IMR-90 (cell line): ENCODE results near the gene EFCAB9. TPM values are rescaled to one million over a fixed set of nuclear protein-coding genes. Genes with fewer than 3 reads are reported as not detected.

Experiments
- ATAC-seq: fragments of 200-7000 bp; cut with Tn5 transposase; 2 replicates; pipeline ENCODE4 v1.9.1; 2020; ENCODE audit warnings: low read depth, mild to moderate bottlenecking, moderate library complexity
- BruUV-seq: library from RNA; stranded (reverse); fragments of 400-500 nt; replicated peaks from 2 replicates; lab custom pipeline; 2021; lab: Mats Ljungman, UMichigan
- CTCF ChIA-PET: fragments of 300-600 bp; formaldehyde crosslinking; extraction: SDS; loops from one replicate; lab custom pipeline; 2021; ENCODE audit warnings: antibody characterized with exemption; lab: Yijun Ruan, JAX
- POLR2A ChIA-PET: fragments of 300-600 bp; sonication (Branson Sonifier 250); formaldehyde crosslinking; loops from one replicate; lab custom pipeline; 2022; ENCODE audit warnings: antibody characterized with exemption; ENCODE audit not compliant: unreplicated experiment; lab: Charles Lee
- DNase-seq: peaks from one replicate; pipeline ENCODE4 v3.0.0; 2013
- H2AFZ ChIP-seq: replicated peaks from 2 replicates; pipeline ENCODE3; 2013; ENCODE audit warnings: low read length, mild to moderate bottlenecking; ENCODE audit not compliant: poor library complexity
- H2AK5ac ChIP-seq: 2 replicates; pipeline ENCODE4 v1.6.1; 2013; ENCODE audit warnings: low read depth, low read length, inconsistent platforms
- H2AK9ac ChIP-seq: replicated peaks from 2 replicates; pipeline ENCODE3; 2013; ENCODE audit warnings: mild to moderate bottlenecking, low read depth, low read length, moderate library complexity; ENCODE audit not compliant: poor library complexity
- H2BK120ac ChIP-seq: 2 replicates; pipeline ENCODE4 v1.6.1; 2013; ENCODE audit warnings: low read depth, low read length, inconsistent platforms
- H2BK15ac ChIP-seq: 3 replicates; pipeline ENCODE4 v1.6.1; 2013; ENCODE audit warnings: low read depth, low read length, inconsistent platforms
- H2BK20ac ChIP-seq: 2 replicates; pipeline ENCODE4 v1.6.1; 2013; ENCODE audit warnings: low read depth, mild to moderate bottlenecking, inconsistent platforms, low read length, moderate library complexity
- H2BK5ac ChIP-seq: 2 replicates; pipeline ENCODE4 v1.6.1; 2013; ENCODE audit warnings: mild to moderate bottlenecking, low read depth, low read length, inconsistent platforms; ENCODE audit not compliant: poor library complexity, severe bottlenecking
- H3K14ac ChIP-seq: replicated peaks from 2 replicates; pipeline ENCODE4 v1.6.1; 2013; ENCODE audit warnings: low read depth, low read length, inconsistent platforms
- H3K18ac ChIP-seq: 2 replicates; pipeline ENCODE4 v1.6.1; 2013; ENCODE audit warnings: low read depth, low read length, control low read depth
- H3K23ac ChIP-seq: 2 replicates; pipeline ENCODE4 v1.6.1; 2013; ENCODE audit warnings: low read depth, low read length, inconsistent platforms
- H3K27ac ChIP-seq: 2 replicates; pipeline ENCODE4 v1.5.1; 2013; ENCODE audit warnings: mild to moderate bottlenecking, control low read depth, low read length; ENCODE audit not compliant: insufficient read depth
- H3K27me3 ChIP-seq: 2 replicates; pipeline ENCODE4 v1.6.1; 2013; ENCODE audit warnings: low read length; ENCODE audit not compliant: control insufficient read depth, insufficient read depth
- H3K36me3 ChIP-seq: 2 replicates; pipeline ENCODE4 v1.6.1; 2013; ENCODE audit warnings: low read length, mixed read lengths; ENCODE audit not compliant: control insufficient read depth, insufficient read depth
- H3K4ac ChIP-seq: 2 replicates; pipeline ENCODE4 v1.6.1; 2013; ENCODE audit warnings: low read depth, low read length, inconsistent platforms
- H3K4me1 ChIP-seq: 2 replicates; pipeline ENCODE4 v1.6.1; 2013; ENCODE audit warnings: low read length, mixed read lengths; ENCODE audit not compliant: control insufficient read depth, insufficient read depth
- H3K4me2 ChIP-seq: 2 replicates; pipeline ENCODE4 v1.6.1; 2013; ENCODE audit warnings: low read depth, mild to moderate bottlenecking, control low read depth, low read length, moderate library complexity
- H3K4me3 ChIP-seq: 2 replicates; pipeline ENCODE4 v1.5.1; 2013; ENCODE audit warnings: low read depth, mild to moderate bottlenecking, control low read depth, low read length, moderate library complexity; ENCODE audit not compliant: insufficient read depth
- H3K56ac ChIP-seq: 2 replicates; pipeline ENCODE4 v1.6.1; 2013; ENCODE audit warnings: low read length, inconsistent platforms; ENCODE audit not compliant: insufficient read depth; ENCODE audit errors: extremely low read depth
- H3K79me1 ChIP-seq, 2 experiments: 2 replicates each; pipeline ENCODE4 v1.6.1; 2013; ENCODE audit warnings: low read length in 2 of 2, inconsistent platforms in 1 of 2, low read depth in 1 of 2
- H3K9ac ChIP-seq: 2 replicates; pipeline ENCODE4 v1.6.1; 2013; ENCODE audit warnings: low read depth, low read length, control low read depth
- H3K9me1 ChIP-seq: 2 replicates; pipeline ENCODE4 v1.6.1; 2013; ENCODE audit warnings: low read length, inconsistent platforms; ENCODE audit not compliant: insufficient read depth
- H3K9me3 ChIP-seq: 2 replicates; pipeline ENCODE4 v1.6.1; 2013; ENCODE audit warnings: low read length; ENCODE audit not compliant: control insufficient read depth, insufficient read depth
- H4K20me1 ChIP-seq: 2 replicates; pipeline ENCODE4 v1.6.1; 2013; ENCODE audit warnings: low read length, inconsistent platforms; ENCODE audit not compliant: insufficient read depth
- H4K5ac ChIP-seq: 2 replicates; pipeline ENCODE4 v1.6.1; 2013; ENCODE audit warnings: mild to moderate bottlenecking, low read depth, low read length, control low read depth
- H4K8ac ChIP-seq, 2 experiments: 2 replicates each; pipeline ENCODE4 v1.6.1; 2013; ENCODE audit warnings: low read depth in 2 of 2, low read length in 2 of 2, control low read depth in 1 of 2, inconsistent platforms in 1 of 2
- H4K91ac ChIP-seq: 2 replicates; pipeline ENCODE4 v1.6.1; 2013; ENCODE audit warnings: low read depth, low read length, inconsistent platforms; ENCODE audit not compliant: insufficient read depth
- BHLHE40 ChIP-seq: fragments of 150-350 bp; IDR thresholded peaks from 2 replicates; pipeline ENCODE4 v1.6.1; 2016; ENCODE audit warnings: mild to moderate bottlenecking, low read depth, low read length
- MAFK ChIP-seq: IDR thresholded peaks from 2 replicates; pipeline ENCODE4 v1.6.1; 2012; ENCODE audit warnings: low read depth, low read length, improper control_type of control experiment
- MXI1 ChIP-seq: IDR thresholded peaks from 2 replicates; pipeline ENCODE4 v1.6.1; 2012; ENCODE audit warnings: low read depth, mild to moderate bottlenecking, low read length, moderate library complexity, borderline replicate concordance
- NFE2L2 ChIP-seq: fragments of 150-350 bp; IDR thresholded peaks from 2 replicates; pipeline ENCODE4 v1.6.1; 2016; ENCODE audit warnings: low read depth, mild to moderate bottlenecking, low read length
- POLR2A ChIP-seq: IDR thresholded peaks from 2 replicates; pipeline ENCODE4 v1.6.1; 2012; ENCODE audit warnings: mild to moderate bottlenecking, low read depth, low read length
- RAD21 ChIP-seq: IDR thresholded peaks from 2 replicates; pipeline ENCODE4 v1.6.1; 2012; ENCODE audit warnings: low read length, improper control_type of control experiment
- WGBS, 2 experiments: methylation state at CpG; one replicate each; pipeline versions ENCODE4 v1.1.5 to v1.1.7; 2013; ENCODE audit warnings: missing lambda C conversion rate in 2 of 2; ENCODE audit not compliant: insufficient read length in 1 of 2; ENCODE audit errors: extremely low coverage in 2 of 2; 5-methylcytosine and 5-hydroxymethylcytosine counted together
- dilution Hi-C: fragments of 300-500 bp; cut with HindIII; formaldehyde crosslinking; loops from one replicate; pipeline ENCODE4 v1.14.3; 2018; ENCODE audit warnings: low sequenced_read_pairs; ENCODE audit not compliant: unreplicated experiment
- in situ Hi-C: fragments of 300-500 bp; cut with MboI; formaldehyde crosslinking; loops from 3 replicates; pipeline ENCODE4 v1.14.3; 2019; ENCODE audit warnings: low sequenced_read_pairs, inconsistent platforms, mixed read lengths
- intact Hi-C: fragments of 100-400 bp; cut with micrococcal nuclease; formaldehyde crosslinking; loops from 2 replicates; pipeline ENCODE4 v1.10.0; 2022
- polyA plus RNA-seq, 3 experiments: library from polyadenylated mRNA; depleted of rRNA; stranded (reverse); fragments of >200 nt; gene quantifications; 2 replicates each; pipeline ENCODE4 v1.2.3, GENCODE V29; 2012; ENCODE audit warnings: low replicate concordance in 1 of 3
- total RNA-seq: library from RNA; depleted of rRNA; stranded (reverse); fragments of >200 nt; gene quantifications from 2 replicates; pipeline ENCODE4 v1.2.3, GENCODE V29; 2012
- TF ChIP-seq, protein P1 (sequence below): fragments of 150-350 bp; IDR thresholded peaks from 2 replicates; pipeline ENCODE4 v1.6.1; 2017; ENCODE audit warnings: mild to moderate bottlenecking, antibody characterized with exemption, low read length, low read depth
- TF ChIP-seq, protein P2 (sequence below): conservative IDR thresholded peaks from 2 replicates; pipeline ENCODE4 v1.5.1; 2012; ENCODE audit warnings: mild to moderate bottlenecking, low read depth, low read length, improper control_type of control experiment

EFCAB9 gene
- total and polyA plus RNA-seq, 2 of the 4 experiments (the other 2 are of a cell fraction): not detected

DNA sequence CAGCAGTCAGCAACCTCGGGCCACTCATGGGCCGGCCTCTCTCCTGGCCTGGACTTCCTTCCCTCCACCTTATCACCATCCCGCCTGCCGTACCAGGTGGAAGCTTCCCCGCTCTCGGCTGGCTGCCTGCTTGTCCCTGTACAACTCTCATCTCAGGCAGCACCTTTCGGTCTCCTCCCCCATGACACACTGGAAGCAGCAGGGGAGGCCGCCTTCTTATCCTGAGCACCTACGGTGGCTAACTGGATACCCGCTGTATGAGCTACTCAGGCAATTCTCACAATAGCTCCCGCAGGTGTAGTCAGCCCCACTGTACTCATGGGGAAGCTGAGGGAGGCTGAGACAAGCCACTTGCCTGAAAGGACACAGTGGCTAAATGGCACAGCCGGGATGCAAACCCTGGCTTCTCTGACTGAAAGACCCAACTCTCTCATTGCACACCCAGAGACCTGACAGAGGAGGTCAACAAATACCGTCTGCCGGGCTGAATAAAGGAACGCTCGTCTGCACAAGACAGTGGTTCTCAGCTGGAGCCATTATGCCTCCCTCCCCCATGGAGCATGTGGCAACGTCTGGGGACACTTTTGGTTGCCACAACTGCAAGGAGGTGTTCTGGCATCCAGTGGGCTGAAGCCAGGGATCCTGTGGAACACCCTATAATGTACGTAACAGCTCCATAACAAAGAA, 15.5 kb upstream of the EFCAB9 start:
- no peak for DNase-seq
- no peak overlapping the region for H3K9ac ChIP-seq
- H2BK120ac ChIP-seq: no peak overlapping the region
- H2BK20ac ChIP-seq: no peak overlapping the region
- H3K4me3 ChIP-seq: no peak overlapping the region
- no peak overlapping the region for H3K18ac ChIP-seq
- no peak overlapping the region for H2BK5ac ChIP-seq
- 0 out of 2 replicates have a peak overlapping the region, but pooled peaks have one; percentile 36 for H2AK5ac ChIP-seq
- H4K20me1 ChIP-seq: peaks cover 58% of the 10 kb centered on the region
- TF ChIP-seq MAFK (no peak), MXI1 (no peak), POLR2A (no peak), BHLHE40 (no peak), NFE2L2 (no peak), RAD21 (no peak)
- TF ChIP-seq, protein P1, sequence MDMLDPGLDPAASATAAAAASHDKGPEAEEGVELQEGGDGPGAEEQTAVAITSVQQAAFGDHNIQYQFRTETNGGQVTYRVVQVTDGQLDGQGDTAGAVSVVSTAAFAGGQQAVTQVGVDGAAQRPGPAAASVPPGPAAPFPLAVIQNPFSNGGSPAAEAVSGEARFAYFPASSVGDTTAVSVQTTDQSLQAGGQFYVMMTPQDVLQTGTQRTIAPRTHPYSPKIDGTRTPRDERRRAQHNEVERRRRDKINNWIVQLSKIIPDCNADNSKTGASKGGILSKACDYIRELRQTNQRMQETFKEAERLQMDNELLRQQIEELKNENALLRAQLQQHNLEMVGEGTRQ: no peak
- TF ChIP-seq, protein P2, sequence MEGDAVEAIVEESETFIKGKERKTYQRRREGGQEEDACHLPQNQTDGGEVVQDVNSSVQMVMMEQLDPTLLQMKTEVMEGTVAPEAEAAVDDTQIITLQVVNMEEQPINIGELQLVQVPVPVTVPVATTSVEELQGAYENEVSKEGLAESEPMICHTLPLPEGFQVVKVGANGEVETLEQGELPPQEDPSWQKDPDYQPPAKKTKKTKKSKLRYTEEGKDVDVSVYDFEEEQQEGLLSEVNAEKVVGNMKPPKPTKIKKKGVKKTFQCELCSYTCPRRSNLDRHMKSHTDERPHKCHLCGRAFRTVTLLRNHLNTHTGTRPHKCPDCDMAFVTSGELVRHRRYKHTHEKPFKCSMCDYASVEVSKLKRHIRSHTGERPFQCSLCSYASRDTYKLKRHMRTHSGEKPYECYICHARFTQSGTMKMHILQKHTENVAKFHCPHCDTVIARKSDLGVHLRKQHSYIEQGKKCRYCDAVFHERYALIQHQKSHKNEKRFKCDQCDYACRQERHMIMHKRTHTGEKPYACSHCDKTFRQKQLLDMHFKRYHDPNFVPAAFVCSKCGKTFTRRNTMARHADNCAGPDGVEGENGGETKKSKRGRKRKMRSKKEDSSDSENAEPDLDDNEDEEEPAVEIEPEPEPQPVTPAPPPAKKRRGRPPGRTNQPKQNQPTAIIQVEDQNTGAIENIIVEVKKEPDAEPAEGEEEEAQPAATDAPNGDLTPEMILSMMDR: no peak
- dilution Hi-C loops (no loop called here), intact Hi-C loops (no loop called here), in situ Hi-C loops (loop anchor here (25.0 kb wide), 1 partner anchor 766 kb away; the partner anchor contains the start of gene FGF18)
- H3K9me3 ChIP-seq: no peaks in the 10 kb centered on the region
- H4K5ac ChIP-seq: no peak overlapping the region
- no peak for ATAC-seq
- BruUV-seq: no TSS peak
- H3K23ac ChIP-seq: no peak overlapping the region
- no peak overlapping the region for H3K56ac ChIP-seq
- ChIA-PET CTCF (no interaction called here), POLR2A (no interaction called here)
- peaks cover 24 to 73% of the 10 kb centered on the region in 2 experiments for H3K79me1 ChIP-seq
- H3K36me3 ChIP-seq: peaks cover 2% of the 10 kb centered on the region
- no peak overlapping the region for H3K4me2 ChIP-seq
- no peak overlapping the region for H3K4ac ChIP-seq
- no peak overlapping the region for H3K27ac ChIP-seq
- no peak overlapping the region for H3K14ac ChIP-seq
- H3K9me1 ChIP-seq: peaks cover 33% of the 10 kb centered on the region
- H4K91ac ChIP-seq: no peak overlapping the region
- peak overlapping the region; percentile 33 for H2AK9ac ChIP-seq
- no peak overlapping the region for H2AFZ ChIP-seq
- no peaks in the 10 kb centered on the region for H3K27me3 ChIP-seq
- 75% methylated on average over 9 of the region's 18 CpGs; no CpG with 5 or more reads in 1 of the 2 experiments for WGBS, 2 experiments
- H2BK15ac ChIP-seq: no peak overlapping the region
- peaks cover 5% of the 10 kb centered on the region; the same call in 1 of the 2 replicates for H3K4me1 ChIP-seq
- no peak overlapping the region for H4K8ac ChIP-seq
